ENCODE measurements around the gene FAM117B. TPM values are rescaled to one million over a fixed set of nuclear protein-coding genes. Genes with fewer than 3 reads are reported as not detected.

The FAM117B gene
- total RNA-seq, 1 donor from 2014 or later: 4.9 TPM

DNA sequence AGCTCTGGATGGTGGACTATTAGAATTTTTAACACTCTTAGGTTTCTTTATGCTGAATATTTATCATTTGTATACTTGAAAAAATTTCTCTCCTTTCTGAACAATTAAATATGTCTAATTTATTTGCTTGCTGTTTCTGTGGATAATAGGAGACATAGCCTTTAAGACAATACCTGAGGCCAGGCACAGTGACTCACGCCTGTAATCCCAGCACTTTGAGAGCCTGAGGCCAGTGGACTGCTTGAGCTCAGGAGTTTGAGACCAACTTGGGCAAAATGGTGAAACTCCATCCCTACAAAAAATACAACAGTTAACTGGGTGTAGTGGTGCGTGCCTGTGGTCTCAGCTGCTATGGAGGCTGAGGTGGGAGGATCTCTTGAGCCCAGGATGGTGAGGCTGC is 54.7 kb downstream of the FAM117B start:
- H3K4me3 Mint-ChIP-seq (ENCODE audit: unreplicated experiment): no peak overlapping the region
- no peak overlapping the region for H3K27ac Mint-ChIP-seq (ENCODE audit: unreplicated experiment)
- no peaks in the 10 kb centered on the region for H3K36me3 Mint-ChIP-seq (ENCODE audit: low read depth)
- H3K9me3 Mint-ChIP-seq (ENCODE audit: low read depth): no peaks in the 10 kb centered on the region
- H3K27me3 Mint-ChIP-seq (ENCODE audit: low read depth): no peaks in the 10 kb centered on the region
- H3K4me1 Mint-ChIP-seq (ENCODE audit: low read depth): peaks cover 7% of the 10 kb centered on the region
- no peak for DNase-seq (ENCODE audit: low spot score)
- TF ChIP-seq, protein P1, sequence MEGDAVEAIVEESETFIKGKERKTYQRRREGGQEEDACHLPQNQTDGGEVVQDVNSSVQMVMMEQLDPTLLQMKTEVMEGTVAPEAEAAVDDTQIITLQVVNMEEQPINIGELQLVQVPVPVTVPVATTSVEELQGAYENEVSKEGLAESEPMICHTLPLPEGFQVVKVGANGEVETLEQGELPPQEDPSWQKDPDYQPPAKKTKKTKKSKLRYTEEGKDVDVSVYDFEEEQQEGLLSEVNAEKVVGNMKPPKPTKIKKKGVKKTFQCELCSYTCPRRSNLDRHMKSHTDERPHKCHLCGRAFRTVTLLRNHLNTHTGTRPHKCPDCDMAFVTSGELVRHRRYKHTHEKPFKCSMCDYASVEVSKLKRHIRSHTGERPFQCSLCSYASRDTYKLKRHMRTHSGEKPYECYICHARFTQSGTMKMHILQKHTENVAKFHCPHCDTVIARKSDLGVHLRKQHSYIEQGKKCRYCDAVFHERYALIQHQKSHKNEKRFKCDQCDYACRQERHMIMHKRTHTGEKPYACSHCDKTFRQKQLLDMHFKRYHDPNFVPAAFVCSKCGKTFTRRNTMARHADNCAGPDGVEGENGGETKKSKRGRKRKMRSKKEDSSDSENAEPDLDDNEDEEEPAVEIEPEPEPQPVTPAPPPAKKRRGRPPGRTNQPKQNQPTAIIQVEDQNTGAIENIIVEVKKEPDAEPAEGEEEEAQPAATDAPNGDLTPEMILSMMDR (IDR thresholded peaks at IDR 0.05): no peak

DNA sequence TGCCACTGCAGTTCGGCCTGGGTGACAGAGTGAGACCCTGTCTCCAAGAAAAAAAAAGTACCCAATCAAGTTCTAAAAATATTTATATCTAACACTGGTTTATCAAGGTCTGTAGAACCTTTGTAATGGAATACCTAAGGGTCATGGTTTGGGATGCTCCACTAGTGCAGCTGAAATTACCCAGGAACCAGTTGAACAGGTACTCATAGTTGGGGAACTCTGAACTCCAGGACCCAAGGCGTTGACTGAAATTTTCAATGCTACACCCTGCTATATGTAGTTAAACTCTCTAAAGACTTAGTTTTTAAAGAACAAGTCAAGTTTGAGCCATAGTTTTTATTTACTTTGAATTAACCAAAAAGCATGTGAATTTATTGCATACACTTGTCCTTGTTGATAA is 55.1 kb downstream of the FAM117B start:
- Mint-ChIP-seq H3K27ac (ENCODE audit: unreplicated experiment) (no peak overlapping the region), H3K9me3 (ENCODE audit: low read depth) (no peaks in the 10 kb centered on the region), H3K4me3 (ENCODE audit: unreplicated experiment) (no peak overlapping the region), H3K36me3 (ENCODE audit: low read depth) (no peaks in the 10 kb centered on the region), H3K4me1 (ENCODE audit: low read depth) (peaks cover 7% of the 10 kb centered on the region), H3K27me3 (ENCODE audit: low read depth) (no peaks in the 10 kb centered on the region)
- no peak for DNase-seq (ENCODE audit: low spot score)
- TF ChIP-seq, protein P1 (IDR thresholded peaks at IDR 0.05): no peak

DNA sequence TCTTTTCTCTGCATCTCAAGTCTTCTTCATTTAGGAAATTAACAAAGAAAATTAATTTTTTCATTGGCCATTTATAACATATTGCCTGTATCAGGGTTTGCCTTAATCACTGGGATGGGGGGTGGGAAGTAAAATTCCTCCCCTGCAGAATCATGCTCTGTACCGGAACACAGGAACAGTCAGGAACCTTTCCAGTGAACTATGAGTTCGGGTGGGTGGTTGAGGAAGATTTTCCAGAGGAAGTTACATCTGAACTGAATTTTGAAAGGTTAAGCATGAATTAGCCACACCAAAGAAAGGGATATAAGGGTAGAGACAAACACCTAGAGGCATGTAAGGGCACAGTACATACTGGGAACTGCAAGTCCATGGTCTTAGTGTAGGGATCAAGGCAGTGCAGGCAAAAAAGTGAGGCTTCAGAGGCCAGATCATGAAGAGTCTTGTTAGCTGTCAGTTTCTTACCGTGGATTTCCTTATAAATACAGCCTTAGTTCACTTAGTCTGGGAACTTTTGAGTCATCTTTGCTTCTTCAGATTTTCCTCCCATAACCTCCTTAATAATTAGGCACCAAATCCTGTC is 55.6 kb downstream of the FAM117B start:
- H3K4me3 Mint-ChIP-seq (ENCODE audit: unreplicated experiment): no peak overlapping the region
- no peaks in the 10 kb centered on the region for H3K27me3 Mint-ChIP-seq (ENCODE audit: low read depth)
- peaks cover 7% of the 10 kb centered on the region for H3K4me1 Mint-ChIP-seq (ENCODE audit: low read depth)
- no peaks in the 10 kb centered on the region for H3K9me3 Mint-ChIP-seq (ENCODE audit: low read depth)
- H3K27ac Mint-ChIP-seq (ENCODE audit: unreplicated experiment): peak overlapping the region; percentile 55
- TF ChIP-seq, protein P1 (IDR thresholded peaks at IDR 0.05): no peak
- H3K36me3 Mint-ChIP-seq (ENCODE audit: low read depth): no peaks in the 10 kb centered on the region
- no peak for DNase-seq (ENCODE audit: low spot score)

DNA sequence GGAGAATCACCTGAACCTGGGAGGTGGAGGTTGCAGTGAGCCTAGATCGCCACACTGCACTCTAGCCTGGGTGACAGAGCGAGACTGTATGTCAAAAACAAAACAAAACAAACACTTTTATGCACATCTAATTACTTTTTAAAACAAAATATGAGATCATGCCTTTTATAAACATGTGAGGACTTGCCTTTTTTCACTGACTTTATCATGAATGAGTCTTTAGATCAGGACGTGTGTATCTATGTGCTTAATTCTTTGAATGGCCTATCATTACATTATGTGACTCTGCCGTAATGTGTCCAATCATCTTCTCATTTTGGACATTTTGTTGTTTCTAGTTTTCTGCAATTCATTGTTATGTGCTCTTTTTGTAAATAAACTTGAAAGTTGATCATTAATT is 58.7 kb downstream of the FAM117B start:
- no peak for DNase-seq (ENCODE audit: low spot score)
- H3K9me3 Mint-ChIP-seq (ENCODE audit: low read depth): no peaks in the 10 kb centered on the region
- H3K27ac Mint-ChIP-seq (ENCODE audit: unreplicated experiment): no peak overlapping the region
- H3K4me3 Mint-ChIP-seq (ENCODE audit: unreplicated experiment): no peak overlapping the region
- TF ChIP-seq, protein P1 (IDR thresholded peaks at IDR 0.05): no peak
- peaks cover 7% of the 10 kb centered on the region for H3K4me1 Mint-ChIP-seq (ENCODE audit: low read depth)
- no peaks in the 10 kb centered on the region for H3K27me3 Mint-ChIP-seq (ENCODE audit: low read depth)
- no peaks in the 10 kb centered on the region for H3K36me3 Mint-ChIP-seq (ENCODE audit: low read depth)

DNA sequence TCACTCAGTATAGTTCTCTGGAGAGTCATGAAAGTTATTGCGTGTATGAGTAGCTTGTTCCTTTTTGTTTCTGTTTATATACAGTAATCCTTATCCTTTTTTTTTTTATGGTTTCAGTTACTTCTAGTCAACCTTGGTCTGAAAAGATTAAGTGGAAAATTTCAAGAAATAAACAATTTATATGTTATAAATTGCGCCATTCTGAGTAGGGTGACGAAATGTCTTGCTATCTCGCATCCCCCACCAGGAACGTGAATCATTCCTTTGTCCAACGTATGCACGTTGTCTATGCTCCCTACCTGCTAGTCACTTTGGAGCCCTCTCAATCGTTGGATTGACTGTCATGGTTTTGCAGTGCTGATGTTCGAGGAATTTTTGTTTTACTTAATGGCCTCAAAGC is 60.4 kb downstream of the FAM117B start:
- H3K9me3 Mint-ChIP-seq (ENCODE audit: low read depth): no peaks in the 10 kb centered on the region
- no peak overlapping the region for H3K4me3 Mint-ChIP-seq (ENCODE audit: unreplicated experiment)
- no peaks in the 10 kb centered on the region for H3K27me3 Mint-ChIP-seq (ENCODE audit: low read depth)
- H3K36me3 Mint-ChIP-seq (ENCODE audit: low read depth): peaks cover 2% of the 10 kb centered on the region
- DNase-seq (ENCODE audit: low spot score): no peak
- TF ChIP-seq, protein P1 (IDR thresholded peaks at IDR 0.05): no peak
- H3K4me1 Mint-ChIP-seq (ENCODE audit: low read depth): peaks cover 6% of the 10 kb centered on the region
- no peak overlapping the region for H3K27ac Mint-ChIP-seq (ENCODE audit: unreplicated experiment)
